Suppressor macrophage treated with lipopolysaccharide for 4 hours (primary cell): Measurements from ENCODE around the gene PDE9A.
A peak's percentile ranks its signal among the peaks of the same experiment; 100 is the strongest.

ENCODE experiments used
- DNase-seq: peaks from one replicate; pipeline ENCODE4 v3.0.0-alpha.2; 2020

PDE9A gene

GRCh38 chr21:42659416-42660117 lies 6.1 kb downstream of the PDE9A start:
- no peak for DNase-seq

- no peak for DNase-seq
Observed at GRCh38 chr21:42660118-42660470, 6.7 kb downstream of the PDE9A start.

- DNase-seq, result no peak
Observed at GRCh38 chr21:42661688-42662429, 8.4 kb downstream of the PDE9A start.

GRCh38 chr21:42662430-42663199 lies 9.2 kb downstream of the PDE9A start:
- no peak for DNase-seq

- no peak for DNase-seq
Observed at GRCh38 chr21:42663200-42663750, 9.9 kb downstream of the PDE9A start.

GRCh38 chr21:42663860-42664535 lies 10.6 kb downstream of the PDE9A start:
- DNase-seq, result no peak

GRCh38 chr21:42664614-42665013 lies 11.2 kb downstream of the PDE9A start:
- no peak for DNase-seq

- no peak for DNase-seq
Observed at GRCh38 chr21:42665026-42665425, 11.6 kb downstream of the PDE9A start.

GRCh38 chr21:42665484-42665883 lies 12.1 kb downstream of the PDE9A start:
- DNase-seq, result no peak

- DNase-seq, result peak; percentile 21
Observed at GRCh38 chr21:42666023-42666747, 12.8 kb downstream of the PDE9A start.

GRCh38 chr21:42666925-42667324 lies 13.5 kb downstream of the PDE9A start:
- DNase-seq, result no peak

GRCh38 chr21:42668298-42668992 lies 15.0 kb downstream of the PDE9A start:
- DNase-seq, result no peak

GRCh38 chr21:42669041-42669440 lies 15.6 kb downstream of the PDE9A start:
- no peak for DNase-seq

- DNase-seq, result no peak
Observed at GRCh38 chr21:42670058-42670880, 16.8 kb downstream of the PDE9A start.

GRCh38 chr21:42670884-42671283 lies 17.5 kb downstream of the PDE9A start:
- DNase-seq, result no peak

GRCh38 chr21:42671778-42672593 lies 18.6 kb downstream of the PDE9A start:
- DNase-seq, result no peak

GRCh38 chr21:42672699-42673458 lies 19.5 kb downstream of the PDE9A start:
- DNase-seq, result no peak

GRCh38 chr21:42673633-42674328 lies 20.4 kb downstream of the PDE9A start:
- no peak for DNase-seq
